A673 (cell line): Measurements from ENCODE around the gene SH3PXD2B. TPM values are rescaled to one million over a fixed set of nuclear protein-coding genes. Genes with fewer than 3 reads are reported as not detected.

Experiments
- BruUV-seq: library from RNA; stranded (reverse); fragments of 400-500 nt; replicated peaks from 2 replicates; lab custom pipeline; 2021; lab: Mats Ljungman, UMichigan
- CTCF ChIA-PET: fragments of 300-600 bp; sonication (Branson Sonifier 250); formaldehyde crosslinking; loops from one replicate; lab custom pipeline; 2022; ENCODE audit warnings: antibody characterized with exemption; lab: Charles Lee
- POLR2A ChIA-PET: fragments of 300-600 bp; sonication (Branson Sonifier 250); formaldehyde crosslinking; loops from one replicate; lab custom pipeline; 2022; ENCODE audit warnings: antibody characterized with exemption; ENCODE audit not compliant: low non-redundant PET; lab: Charles Lee
- DNase-seq: peaks from one replicate; pipeline ENCODE4 v3.0.0-alpha.2; 2015; ENCODE audit warnings: low spot score
- H3K27ac ChIP-seq: fragments of 200-600 bp; sonication (generic); 2 replicates; pipeline ENCODE4 v1.5.1; 2016; ENCODE audit warnings: mixed run types, low read depth, mild to moderate bottlenecking, mixed read lengths, antibody characterized with exemption, low read length; ENCODE audit not compliant: poor library complexity, severe bottlenecking
- H3K27me3 ChIP-seq: fragments of 200-600 bp; sonication (generic); replicated peaks from 2 replicates; pipeline ENCODE4 v1.6.1; 2017; ENCODE audit warnings: mixed run types, low read depth, mild to moderate bottlenecking, mixed read lengths, antibody characterized with exemption, low read length; ENCODE audit not compliant: insufficient read depth, poor library complexity
- H3K36me3 ChIP-seq: fragments of 200-600 bp; sonication (generic); 2 replicates; pipeline ENCODE4 v1.6.1; 2016; ENCODE audit warnings: mixed run types, mild to moderate bottlenecking, mixed read lengths, antibody characterized with exemption, low read length; ENCODE audit not compliant: insufficient read depth, poor library complexity, severe bottlenecking
- H3K4me1 ChIP-seq: fragments of 200-600 bp; sonication (generic); 2 replicates; pipeline ENCODE4 v1.6.1; 2017; ENCODE audit warnings: mixed run types, mild to moderate bottlenecking, mixed read lengths, antibody characterized with exemption, low read length; ENCODE audit not compliant: insufficient read depth, poor library complexity, severe bottlenecking
- H3K4me3 ChIP-seq: fragments of 200-600 bp; sonication (generic); 2 replicates; pipeline ENCODE4 v1.5.1; 2016; ENCODE audit warnings: low read depth, mixed run types, mild to moderate bottlenecking, mixed read lengths, low read length; ENCODE audit not compliant: poor library complexity, severe bottlenecking
- H3K9me3 ChIP-seq: fragments of 200-600 bp; sonication (generic); 2 replicates; pipeline ENCODE4 v1.6.1; 2016; ENCODE audit warnings: mixed run types, low read depth, mild to moderate bottlenecking, mixed read lengths, antibody characterized with exemption, low read length; ENCODE audit not compliant: poor library complexity, severe bottlenecking
- EZH2 ChIP-seq: fragments of 200-600 bp; sonication (generic); IDR thresholded peaks from 2 replicates; pipeline ENCODE4 v1.6.1; 2017; ENCODE audit warnings: borderline replicate concordance, low read depth, mild to moderate bottlenecking, mixed read lengths, antibody characterized with exemption, low read length; ENCODE audit not compliant: poor library complexity, severe bottlenecking
- intact Hi-C: fragments of 100-400 bp; cut with micrococcal nuclease; formaldehyde crosslinking; loops from one replicate; pipeline ENCODE4 v1.10.0; 2022; ENCODE audit not compliant: unreplicated experiment
- total RNA-seq: library from RNA; stranded (reverse); gene quantifications from 2 replicates; pipeline ENCODE4 v1.2.3, GENCODE V29; 2021
- TF ChIP-seq, protein P1 (sequence below): fragments of 300-800, 200-600 bp; sonication (generic); conservative IDR thresholded peaks from 2 replicates; pipeline ENCODE4 v1.5.1; 2017; ENCODE audit warnings: low read depth, mild to moderate bottlenecking, antibody characterized with exemption, low read length, moderate library complexity, mixed read lengths

Gene SH3PXD2B
- total RNA-seq, 1 experiment from 2014 or later = 28.1 TPM

GRCh38 chr5:172424808-172425207 lies 29.5 kb downstream of the SH3PXD2B start:
- DNase-seq = no peak
- POLR2A ChIA-PET = no interaction called here
- intact Hi-C loops = no loop called here
- peaks cover 8% of the 10 kb centered on the region for H3K4me1 ChIP-seq
- H3K27me3 ChIP-seq = no peaks in the 10 kb centered on the region
- no TSS peak for BruUV-seq
- H3K9me3 ChIP-seq = no peaks in the 10 kb centered on the region
- TF ChIP-seq, protein P1, sequence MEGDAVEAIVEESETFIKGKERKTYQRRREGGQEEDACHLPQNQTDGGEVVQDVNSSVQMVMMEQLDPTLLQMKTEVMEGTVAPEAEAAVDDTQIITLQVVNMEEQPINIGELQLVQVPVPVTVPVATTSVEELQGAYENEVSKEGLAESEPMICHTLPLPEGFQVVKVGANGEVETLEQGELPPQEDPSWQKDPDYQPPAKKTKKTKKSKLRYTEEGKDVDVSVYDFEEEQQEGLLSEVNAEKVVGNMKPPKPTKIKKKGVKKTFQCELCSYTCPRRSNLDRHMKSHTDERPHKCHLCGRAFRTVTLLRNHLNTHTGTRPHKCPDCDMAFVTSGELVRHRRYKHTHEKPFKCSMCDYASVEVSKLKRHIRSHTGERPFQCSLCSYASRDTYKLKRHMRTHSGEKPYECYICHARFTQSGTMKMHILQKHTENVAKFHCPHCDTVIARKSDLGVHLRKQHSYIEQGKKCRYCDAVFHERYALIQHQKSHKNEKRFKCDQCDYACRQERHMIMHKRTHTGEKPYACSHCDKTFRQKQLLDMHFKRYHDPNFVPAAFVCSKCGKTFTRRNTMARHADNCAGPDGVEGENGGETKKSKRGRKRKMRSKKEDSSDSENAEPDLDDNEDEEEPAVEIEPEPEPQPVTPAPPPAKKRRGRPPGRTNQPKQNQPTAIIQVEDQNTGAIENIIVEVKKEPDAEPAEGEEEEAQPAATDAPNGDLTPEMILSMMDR = no peak
- no peak for TF ChIP-seq EZH2
- H3K4me3 ChIP-seq = no peak overlapping the region
- H3K27ac ChIP-seq = no peak overlapping the region
- H3K36me3 ChIP-seq = no peaks in the 10 kb centered on the region
- CTCF ChIA-PET = no interaction called here

GRCh38 chr5:172424111-172424490 lies 30.2 kb downstream of the SH3PXD2B start:
- no peaks in the 10 kb centered on the region for H3K36me3 ChIP-seq
- BruUV-seq = no TSS peak
- TF ChIP-seq, protein P1 = no peak
- TF ChIP-seq EZH2 = no peak
- ChIA-PET CTCF (no interaction called here), POLR2A (no interaction called here)
- H3K27ac ChIP-seq = no peak overlapping the region
- H3K4me1 ChIP-seq = peaks cover 15% of the 10 kb centered on the region
- no peaks in the 10 kb centered on the region for H3K9me3 ChIP-seq
- intact Hi-C loops = no loop called here
- H3K4me3 ChIP-seq = no peak overlapping the region
- H3K27me3 ChIP-seq = no peaks in the 10 kb centered on the region
- DNase-seq = no peak

- Histone ChIP-seq H3K4me3 (no peak overlapping the region), H3K27me3 (no peaks in the 10 kb centered on the region), H3K9me3 (no peaks in the 10 kb centered on the region), H3K36me3 (no peaks in the 10 kb centered on the region), H3K27ac (no peak overlapping the region), H3K4me1 (peaks cover 20% of the 10 kb centered on the region)
- CTCF ChIA-PET = no interaction called here
- POLR2A ChIA-PET = no interaction called here
- intact Hi-C loops = no loop called here
- BruUV-seq = no TSS peak
- DNase-seq = no peak
- TF ChIP-seq EZH2 = no peak
- TF ChIP-seq, protein P1 = no peak
Observed at GRCh38 chr5:172423379-172424110, 30.8 kb downstream of the SH3PXD2B start.
